HL-60/S4 (cell line): ENCODE results near the gene SLIT3.

Source experiments
- in situ Hi-C: fragments of 300-500 bp; cut with MboI; formaldehyde crosslinking; loops from 2 replicates; pipeline ENCODE4 v1.14.3; 2022; ENCODE audit warnings: low sequenced_read_pairs

SLIT3 gene

DNA sequence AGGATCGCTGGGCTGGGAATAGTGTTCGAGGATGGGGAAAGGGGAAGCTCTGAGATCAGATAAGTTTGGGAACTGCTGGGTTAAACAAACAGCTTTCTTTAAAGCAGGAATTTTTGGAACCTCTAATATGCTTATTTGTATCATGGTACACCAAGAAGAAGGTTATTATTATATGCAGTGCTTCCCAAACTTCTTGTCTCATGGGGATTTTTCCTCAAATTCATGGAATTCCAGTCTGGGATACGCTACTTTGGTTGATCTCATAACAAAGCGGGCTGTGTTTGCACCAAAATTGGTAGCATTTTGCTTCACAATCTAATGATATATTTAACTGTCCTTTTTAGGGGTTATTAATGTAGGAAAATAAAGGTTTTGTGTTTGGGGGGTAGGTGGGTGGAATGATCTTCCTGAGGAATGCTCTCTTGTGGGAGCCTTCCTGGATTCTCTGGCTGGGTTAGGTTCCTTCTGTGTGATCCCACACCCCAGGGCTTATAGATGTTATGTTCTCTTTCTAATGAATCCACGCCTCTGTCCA lies 605.6 kb downstream of the SLIT3 start:
- in situ Hi-C loops, result no loop called here

DNA sequence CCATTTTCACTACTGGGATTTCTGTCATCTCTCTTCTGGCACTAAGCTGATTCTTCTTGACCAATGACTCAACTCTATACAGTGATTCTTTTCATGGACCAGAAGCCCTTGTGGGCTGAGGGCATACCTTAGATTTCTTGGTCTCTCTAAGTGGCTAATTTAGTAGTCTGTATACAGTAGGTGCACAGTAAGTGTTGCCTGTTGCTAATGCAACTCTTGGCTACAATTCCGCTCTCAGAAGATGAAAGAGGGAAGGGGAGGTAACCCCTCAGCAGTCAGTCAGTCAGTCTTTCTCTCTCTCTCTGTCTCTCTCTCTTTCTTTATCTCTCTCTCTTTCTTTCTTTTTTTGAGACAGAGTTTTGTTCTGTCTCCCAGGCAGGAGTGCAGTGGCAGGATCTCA lies 606.6 kb downstream of the SLIT3 start:
- in situ Hi-C loops, result no loop called here

DNA sequence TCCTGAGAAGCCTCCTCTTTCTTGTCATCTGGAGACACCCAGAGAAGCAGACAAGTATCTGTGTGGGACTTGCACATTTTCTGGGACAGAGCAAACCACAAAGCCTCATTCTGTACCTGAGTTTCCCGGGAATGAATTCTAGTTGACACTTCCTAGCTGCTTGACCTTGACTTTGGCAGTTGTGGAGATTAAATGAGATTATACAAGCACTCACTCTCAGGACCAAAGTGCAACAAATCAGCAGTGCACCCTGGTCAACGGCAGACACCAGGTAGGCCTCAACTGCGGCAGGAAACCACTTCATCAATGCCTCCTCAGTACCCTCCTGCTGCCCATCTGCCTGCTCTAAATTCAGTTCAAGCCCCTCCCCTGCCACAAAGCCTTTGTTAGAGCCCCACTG lies 607.1 kb downstream of the SLIT3 start:
- in situ Hi-C loops, result no loop called here

DNA sequence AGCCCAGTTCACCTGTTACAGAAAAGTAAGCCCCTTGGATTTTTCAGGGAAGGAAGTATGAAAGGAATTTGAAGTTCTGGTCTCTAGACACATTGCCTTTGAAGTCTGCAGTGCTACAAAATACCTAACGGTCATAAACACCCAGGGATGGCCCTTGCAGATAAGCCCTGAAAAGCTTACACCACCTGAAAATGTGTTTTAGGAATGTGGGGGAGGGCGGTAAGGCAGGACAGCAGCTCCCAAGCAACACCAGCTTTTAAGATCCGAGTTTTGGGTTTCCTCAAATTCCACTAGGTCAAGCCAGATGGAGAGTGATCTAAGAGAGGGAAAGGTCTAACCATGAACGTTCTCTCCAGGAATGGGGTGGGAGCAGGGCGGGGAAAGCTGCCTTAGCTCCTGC lies 607.6 kb downstream of the SLIT3 start:
- in situ Hi-C loops, result no loop called here

DNA sequence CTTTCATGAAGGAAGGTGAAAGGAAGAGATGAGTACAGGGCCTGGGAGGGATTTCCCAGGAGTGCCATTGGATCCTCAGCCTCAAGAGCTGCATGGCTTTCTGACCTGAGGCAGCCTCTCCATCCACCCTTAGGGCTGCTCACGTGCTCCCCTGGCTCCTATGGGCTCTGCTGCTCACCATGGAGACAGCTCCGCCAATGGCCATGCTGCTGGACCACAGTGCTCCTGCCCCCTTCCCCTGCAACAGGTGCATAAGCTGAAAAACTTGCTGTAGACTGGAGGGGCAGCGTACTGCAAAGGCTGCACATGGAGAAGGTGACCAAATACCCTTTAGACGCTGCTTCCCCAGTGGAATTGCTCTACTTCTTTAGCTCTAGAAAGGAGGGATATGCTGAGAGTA lies 609.0 kb downstream of the SLIT3 start:
- in situ Hi-C loops, result no loop called here

DNA sequence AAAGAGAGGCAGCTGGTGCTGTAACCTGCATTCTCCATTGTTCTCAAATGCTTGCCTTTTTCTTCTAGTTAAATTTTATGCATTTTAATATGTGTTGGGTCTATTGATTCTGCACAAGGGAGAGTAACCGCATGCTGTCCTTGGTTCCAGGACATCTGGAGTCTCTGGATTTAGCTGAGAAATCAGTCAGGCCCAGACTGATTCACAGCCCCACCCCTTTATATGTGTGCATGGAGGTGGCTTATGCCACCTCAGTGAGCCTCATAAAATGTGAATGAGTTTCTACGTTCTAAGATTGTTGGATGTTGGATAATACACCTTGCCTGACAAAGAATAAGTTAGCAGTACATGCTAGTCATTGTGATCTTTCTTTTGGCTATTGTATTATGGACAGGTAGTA lies 611.7 kb downstream of the SLIT3 start:
- in situ Hi-C loops, result no loop called here

DNA sequence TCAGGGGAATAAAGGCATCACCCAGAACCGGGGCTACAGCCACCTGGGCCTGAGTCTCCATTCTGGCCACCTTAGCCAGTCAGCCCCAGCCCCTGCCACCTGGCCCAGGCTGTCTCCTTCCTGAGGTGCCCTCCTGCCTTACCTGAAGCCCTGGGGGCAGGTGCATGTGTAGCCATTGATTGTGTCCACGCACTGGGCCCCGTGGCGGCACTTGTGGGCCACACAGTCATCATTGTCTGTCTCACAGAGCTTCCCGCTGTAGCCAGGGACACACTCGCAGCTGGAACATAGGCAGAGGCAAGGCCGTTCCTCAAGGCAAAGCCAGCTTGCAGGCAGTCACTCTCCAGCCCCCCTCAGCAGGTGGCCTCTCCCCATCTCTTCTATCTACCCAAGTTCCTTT lies 614.1 kb downstream of the SLIT3 start:
- in situ Hi-C loops, result no loop called here

DNA sequence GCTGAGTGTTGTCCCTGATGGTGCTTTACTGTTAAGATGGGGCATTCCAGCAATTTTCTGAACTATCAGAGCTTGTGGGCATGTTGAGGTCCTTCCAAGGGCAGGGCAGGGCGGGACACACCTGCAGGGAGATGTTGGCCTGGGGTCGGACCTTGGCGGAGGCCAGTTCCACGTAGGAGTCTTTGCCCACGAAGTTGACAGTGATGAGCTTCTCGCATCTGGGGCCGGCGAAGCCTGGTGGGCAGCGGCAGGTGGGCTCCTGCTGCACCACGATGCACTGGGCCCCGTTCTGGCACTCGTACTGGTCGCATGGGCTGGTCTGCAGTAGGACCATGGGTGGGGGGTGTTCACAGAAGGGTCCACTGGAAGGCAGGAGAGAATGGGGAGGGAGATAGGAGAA lies 615.4 kb downstream of the SLIT3 start:
- in situ Hi-C loops, result no loop called here

DNA sequence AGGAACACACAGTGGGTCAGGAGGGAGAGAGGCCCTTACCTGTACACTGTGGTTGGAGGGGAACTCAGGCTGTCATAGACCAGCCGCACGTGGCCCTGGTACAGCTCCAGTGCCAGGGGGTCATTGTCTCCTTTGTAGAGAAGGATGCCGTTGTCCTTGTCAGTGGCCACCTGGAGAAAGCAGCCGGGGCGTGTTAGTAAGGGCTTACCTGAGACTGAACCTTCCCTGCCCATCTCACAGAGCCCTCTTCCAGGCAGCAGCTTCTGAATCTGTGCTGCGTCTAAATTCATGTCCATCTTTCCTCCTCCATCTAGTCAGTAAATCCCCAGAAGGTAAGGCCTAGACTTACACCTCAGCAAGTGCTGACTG lies 617.0 kb downstream of the SLIT3 start:
- in situ Hi-C loops, result no loop called here

DNA sequence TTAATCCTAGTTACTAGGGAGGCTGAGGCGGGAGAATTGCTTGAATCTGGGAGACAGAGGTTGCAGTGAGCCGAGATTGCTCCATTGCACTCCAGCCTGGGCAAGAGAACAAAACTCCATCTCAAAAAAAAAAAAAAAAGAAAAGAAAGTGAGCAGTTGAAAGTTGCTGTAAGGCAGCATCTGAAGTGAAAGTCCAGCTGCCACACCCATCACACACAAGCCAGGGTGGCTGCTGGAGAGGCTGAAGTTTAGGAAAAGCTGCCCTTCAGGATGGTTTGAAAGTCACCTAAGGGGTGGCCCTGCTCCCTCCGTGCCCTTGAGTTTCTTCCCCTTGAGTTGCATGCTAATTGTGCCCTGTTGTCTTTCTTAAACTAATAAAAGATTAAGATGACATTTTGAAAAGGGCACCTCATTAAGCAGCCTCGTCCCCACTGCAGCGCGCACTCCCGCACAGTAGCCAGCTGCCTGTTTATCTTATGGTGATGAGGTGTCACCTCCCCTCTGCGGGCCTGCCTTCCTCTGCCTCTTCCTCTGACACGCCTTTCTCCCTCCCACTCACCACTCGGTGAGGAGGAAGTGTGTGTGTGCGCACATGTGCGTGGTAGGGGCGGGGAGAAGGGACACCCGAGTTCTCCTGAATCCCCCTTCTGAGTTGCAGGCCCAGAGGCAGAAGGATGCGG lies 617.6 kb downstream of the SLIT3 start:
- in situ Hi-C loops, result no loop called here

DNA sequence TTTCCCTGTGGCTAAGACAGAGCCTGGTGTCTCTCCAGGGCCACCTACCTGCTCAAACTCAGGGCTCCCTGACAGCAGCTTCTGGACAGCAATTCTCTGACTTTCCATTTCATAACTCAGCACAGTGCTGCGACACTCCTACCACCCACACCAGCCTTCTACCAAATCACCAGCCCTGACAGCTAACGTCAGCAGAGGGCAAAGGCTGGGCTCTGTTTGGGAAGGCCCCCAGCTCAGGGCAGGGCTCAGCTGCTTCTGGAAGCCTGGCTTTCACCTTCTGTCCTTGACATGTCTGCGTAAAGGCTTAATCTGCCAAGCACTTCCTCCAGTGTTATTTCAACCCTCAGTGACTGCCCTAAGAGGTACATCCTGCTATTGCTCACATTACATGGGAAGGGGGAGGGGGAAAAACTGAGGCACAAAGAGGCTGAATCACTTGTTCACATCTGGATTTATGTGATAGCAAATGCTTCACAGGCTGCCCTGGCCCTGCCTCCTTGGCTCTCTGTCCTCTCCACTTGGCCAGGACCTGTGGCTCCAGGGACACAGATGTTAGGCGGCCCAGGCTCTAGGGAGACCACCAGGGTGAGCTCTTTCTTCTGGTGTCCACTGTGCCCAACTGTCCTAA lies 619.3 kb downstream of the SLIT3 start:
- in situ Hi-C loops, result no loop called here

DNA sequence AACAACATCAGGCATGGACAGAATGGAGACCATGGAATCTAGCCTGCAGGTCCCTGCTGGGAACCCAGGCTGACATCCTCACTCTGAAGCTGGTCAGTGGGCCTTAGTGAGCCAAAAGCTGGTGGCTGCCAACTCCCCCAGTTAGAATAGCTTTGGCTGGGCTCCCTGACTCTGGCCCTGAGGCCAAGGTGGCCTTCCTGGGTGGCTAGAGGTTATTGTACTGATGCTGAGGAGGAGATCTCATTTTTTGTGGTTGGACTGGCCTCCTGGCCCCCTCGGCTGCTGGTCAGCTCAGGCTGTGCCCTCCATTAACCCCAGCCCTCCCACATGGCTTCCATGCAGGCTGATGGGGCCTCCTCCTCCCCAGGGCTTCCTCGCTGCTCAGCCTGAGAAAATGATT lies 620.5 kb downstream of the SLIT3 start:
- in situ Hi-C loops, result no loop called here

DNA sequence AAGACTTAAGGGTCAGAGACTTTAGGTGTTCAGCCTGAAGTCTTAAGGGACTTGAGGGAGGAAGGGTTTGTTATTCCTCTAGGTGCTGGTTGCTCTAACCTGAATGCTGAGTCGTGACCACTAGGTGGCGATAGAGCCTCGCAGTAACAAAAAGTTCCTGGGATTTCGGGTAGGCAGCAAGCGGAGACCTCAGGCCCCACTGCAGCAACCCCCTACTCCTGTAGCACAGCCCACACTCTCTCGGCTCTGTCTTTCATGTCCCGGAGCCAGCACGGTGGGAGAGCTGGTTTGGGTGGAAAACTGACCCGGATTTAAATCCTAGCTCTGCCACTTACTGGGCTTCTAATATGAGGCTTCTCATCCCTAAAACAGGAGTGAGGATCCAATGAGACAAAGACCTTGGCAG lies 621.4 kb downstream of the SLIT3 start:
- in situ Hi-C loops, result no loop called here

DNA sequence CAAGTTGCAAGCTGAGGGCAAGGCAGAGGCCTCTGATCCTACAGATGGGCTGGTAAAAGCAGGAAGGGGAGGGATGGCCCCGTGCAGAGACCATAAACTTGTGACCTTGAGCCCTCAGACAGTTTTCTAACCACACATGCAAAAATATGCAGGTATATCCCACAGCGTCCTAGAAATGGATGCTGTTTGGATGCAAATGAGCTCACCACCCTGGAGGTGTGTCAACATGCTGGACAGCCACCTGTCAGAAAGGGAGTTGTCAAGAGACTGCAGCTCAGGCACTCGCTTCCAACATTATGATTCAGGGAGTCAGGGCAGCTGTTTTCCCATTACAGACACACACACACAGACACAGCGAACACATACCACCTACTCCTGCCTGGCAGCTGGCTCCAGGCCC lies 624.4 kb downstream of the SLIT3 start:
- in situ Hi-C loops, result no loop called here

DNA sequence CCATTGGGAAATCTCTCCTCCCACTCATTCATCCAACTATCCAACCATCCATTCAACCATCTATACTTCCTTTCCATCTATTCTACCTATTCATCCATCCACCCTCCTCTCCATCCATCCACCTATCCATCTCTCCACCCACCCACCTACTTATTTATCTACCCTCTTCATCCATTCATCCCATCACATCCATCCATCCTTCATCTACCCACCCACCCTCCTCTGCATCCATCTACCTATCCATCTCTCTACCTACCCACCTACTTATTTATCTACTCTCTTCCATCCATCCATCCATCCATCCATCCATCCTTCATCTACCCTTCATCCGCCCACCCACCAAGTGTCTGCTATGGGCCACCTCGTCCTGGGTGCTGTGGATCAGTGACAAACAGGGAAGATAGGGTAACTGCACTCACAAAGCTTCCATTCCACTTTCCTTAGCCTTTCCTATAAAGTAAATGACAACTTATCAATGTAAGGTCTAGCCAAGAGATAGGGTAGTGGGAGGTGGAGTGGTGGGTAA lies 625.0 kb downstream of the SLIT3 start:
- in situ Hi-C loops, result no loop called here

DNA sequence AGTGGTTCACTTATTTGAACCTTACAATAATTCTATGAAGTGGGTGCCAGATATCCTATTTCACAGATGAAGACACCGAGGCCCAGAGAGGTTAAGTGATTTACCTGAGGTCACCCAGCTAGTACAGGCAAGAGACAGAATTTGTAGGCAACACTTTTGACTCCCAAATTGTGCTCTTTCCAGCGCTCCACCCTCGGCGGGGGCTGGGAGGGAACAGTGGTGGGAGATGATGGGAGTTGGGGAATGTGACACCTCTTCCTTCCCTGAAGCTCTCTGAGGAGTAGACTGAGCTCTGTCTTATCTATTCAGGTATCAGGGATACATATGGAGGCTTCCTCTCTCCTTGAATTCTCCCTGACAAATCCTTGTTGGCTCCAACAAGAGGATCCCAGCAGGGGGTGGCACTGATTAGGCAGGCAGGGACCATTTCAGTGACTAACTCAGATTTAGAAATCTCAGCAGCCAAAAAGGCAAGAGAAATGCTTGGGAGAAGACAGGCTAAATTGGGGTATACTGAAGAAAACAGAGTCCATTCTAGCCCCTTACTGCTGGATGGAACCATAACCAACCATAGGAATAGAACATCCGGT lies 626.0 kb downstream of the SLIT3 start:
- in situ Hi-C loops, result no loop called here

DNA sequence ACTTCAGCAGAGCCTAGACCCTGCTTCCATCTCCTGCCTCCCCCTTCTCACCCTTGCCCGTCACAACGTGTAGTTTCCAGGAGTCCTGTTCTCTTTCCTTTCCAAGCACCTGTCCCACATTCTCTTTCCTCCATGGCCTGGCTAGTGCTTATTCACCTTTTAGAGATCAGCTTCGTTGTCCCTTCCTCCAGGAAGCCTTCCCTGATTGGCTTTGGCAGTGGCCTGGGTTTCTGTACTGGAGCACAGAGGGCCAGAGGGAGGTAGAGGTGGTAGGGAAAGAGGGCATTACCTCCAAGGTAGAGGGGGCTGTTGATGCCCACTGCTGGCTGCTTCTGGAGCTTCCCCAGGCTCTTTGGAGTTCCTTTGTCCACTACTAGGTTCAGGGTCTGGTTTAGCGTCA lies 628.1 kb downstream of the SLIT3 start:
- in situ Hi-C loops, result no loop called here

DNA sequence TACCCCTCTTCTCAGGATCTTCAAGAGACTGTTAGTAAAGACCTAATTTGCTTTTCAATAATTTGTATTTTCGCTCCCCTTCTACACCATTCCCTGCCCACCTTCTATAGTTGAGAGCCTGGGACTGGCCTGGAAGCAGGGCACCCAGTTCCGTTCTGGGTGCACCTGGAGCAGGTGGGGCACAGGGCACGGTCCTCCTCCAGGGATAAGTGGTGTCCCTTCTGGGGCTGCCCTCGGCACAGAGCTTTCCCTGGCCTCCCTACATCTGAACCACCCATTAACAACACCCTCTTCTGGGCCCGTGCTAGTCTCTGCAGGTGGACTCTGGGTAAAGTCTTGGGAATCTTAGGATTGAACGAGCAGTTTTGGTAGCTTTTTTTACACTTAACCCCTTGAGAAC lies 628.9 kb downstream of the SLIT3 start:
- in situ Hi-C loops, result no loop called here

DNA sequence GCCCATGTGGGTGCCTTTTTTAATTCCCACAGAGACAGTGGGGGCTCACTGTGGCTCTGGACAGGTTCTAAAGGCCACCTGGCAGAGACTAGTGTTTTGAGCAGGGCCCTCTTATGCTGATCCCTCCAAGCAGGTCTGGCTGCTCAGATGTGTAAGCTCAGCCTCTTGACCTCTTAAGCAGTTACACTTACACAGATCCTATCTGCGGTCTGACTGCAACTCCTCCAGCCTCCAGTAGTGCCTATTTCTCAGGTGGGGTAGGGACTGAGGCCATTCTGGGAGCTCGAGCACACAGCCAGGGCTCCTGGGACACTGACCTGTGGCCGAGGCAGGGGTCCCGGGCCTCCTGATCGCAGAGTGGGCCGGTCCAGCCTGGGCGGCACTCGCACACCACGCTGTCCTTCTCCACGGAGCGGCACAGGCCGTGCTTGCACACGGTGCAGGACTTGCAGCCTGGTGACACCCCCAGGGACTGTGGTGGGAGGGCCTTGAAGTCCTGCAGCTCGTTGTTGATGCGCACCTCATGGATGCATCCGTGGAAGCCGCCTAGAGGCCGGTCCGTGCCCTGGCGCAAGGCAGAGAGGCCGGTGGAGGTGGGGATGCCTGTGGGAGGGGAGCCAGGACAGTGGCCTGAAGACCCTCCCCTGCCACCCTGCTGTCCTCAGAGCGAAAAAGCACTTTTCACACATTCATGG lies 629.9 kb downstream of the SLIT3 start:
- in situ Hi-C loops, result no loop called here

DNA sequence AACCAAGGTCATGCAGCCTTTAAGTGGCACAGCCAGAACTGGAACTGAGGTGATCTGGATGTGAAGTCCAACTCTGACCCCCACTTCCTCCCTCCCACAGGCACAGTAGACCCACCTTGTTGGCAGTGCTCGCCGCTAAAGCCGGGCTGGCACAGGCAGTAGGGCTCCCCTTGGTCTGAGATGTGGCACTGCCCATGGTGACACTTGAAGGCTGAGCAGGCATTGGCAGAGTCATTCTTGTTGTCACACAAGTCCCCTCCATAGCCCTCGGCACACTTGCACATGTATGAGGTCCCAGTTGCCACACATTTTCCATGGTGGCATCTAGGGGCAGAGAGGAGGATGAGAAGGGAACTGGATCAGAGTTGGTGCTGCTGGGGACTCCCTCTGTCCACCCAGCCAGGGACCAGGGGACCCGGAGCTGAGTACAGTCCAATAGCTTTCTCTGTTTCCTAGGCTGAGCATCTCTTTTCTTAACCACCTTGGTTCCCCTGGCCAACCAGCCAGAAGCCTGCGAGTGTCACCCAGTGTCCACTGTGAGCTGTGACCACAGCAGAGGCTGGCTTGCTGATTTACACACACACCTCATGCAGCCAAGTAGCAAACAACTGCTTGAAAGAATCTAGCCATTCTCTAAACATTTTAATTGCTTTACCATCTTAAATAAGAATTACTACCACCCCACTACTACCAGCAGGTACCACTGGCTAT lies 631.1 kb downstream of the SLIT3 start:
- in situ Hi-C loops, result no loop called here

DNA sequence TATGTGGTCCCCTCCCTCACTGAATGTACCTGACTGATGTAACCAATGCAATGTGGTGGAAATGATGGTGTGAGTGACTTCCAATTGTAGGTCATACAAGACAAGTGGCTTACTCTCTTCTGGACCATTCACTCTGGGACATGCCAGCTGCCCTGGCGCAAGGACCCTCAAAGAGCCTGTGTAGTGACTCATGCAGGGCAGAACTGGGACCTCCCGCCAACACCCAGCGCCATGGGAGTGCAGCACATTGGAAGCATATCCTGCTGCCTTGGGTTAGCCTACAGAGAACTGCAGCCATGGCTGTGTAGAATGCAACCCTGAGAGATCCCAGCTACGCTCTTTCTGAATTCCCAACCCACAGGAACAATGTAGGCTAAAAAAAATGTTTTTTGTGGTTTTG lies 631.8 kb downstream of the SLIT3 start:
- in situ Hi-C loops, result no loop called here
